K562 (cell line): ENCODE results near the gene CATSPER4. TPM values are rescaled to one million over a fixed set of nuclear protein-coding genes. Genes with fewer than 3 reads are reported as not detected.
A peak's percentile ranks its signal among the peaks of the same experiment; 100 is the strongest.

Experiments used
- BACH1 ChIP-seq: fragments of 200-800 bp; sonication (Bioruptor generic); IDR thresholded peaks from 2 replicates; pipeline ENCODE4 v1.6.1; 2016; ENCODE audit warnings: missing genetic modification characterization, missing compliant biosample characterization
- CBX1 ChIP-seq: sonication (generic); IDR thresholded peaks from 2 replicates; pipeline ENCODE4 v1.6.1; 2016; ENCODE audit warnings: antibody characterized with exemption, low read depth, mild to moderate bottlenecking
- NCOR1 ChIP-seq: fragments of 450-650 bp; IDR thresholded peaks from 2 replicates; pipeline ENCODE4 v1.6.1; 2016; ENCODE audit warnings: mild to moderate bottlenecking, moderate library complexity
- NFATC3 ChIP-seq: fragments of 450-650 bp; IDR thresholded peaks from 2 replicates; pipeline ENCODE4 v1.6.1; 2017; ENCODE audit warnings: mild to moderate bottlenecking
- PHB ChIP-seq: fragments of 250-450 bp; sonication (Bioruptor Pico); IDR thresholded peaks from 2 replicates; pipeline ENCODE4 v1.5.0; 2021
- REST ChIP-seq, 2 experiments: fragments of 450-650 bp; formaldehyde crosslinking in 1 of 2; IDR thresholded peaks; 2 replicates each; pipeline versions ENCODE4 v1.4.0 to v1.6.1; 2014 to 2020; ENCODE audit warnings: mild to moderate bottlenecking in 2 of 2, borderline replicate concordance in 1 of 2, low read depth in 1 of 2
- TRIM28 ChIP-seq: fragments of 450-650 bp; IDR thresholded peaks from 2 replicates; pipeline ENCODE4 v1.6.1; 2017
- ZBTB8A ChIP-seq: fragments of 450-650 bp; IDR thresholded peaks from 2 replicates; pipeline ENCODE4 v1.6.1; 2018; ENCODE audit warnings: mild to moderate bottlenecking, moderate library complexity; ENCODE audit not compliant: partially characterized antibody
- ZNF124 ChIP-seq: sonication (generic); formaldehyde crosslinking; IDR thresholded peaks from 2 replicates; pipeline ENCODE4 v1.8.1; 2022; ENCODE audit warnings: missing genetic modification reagents
- polyA plus RNA-seq, 8 experiments: library from polyadenylated mRNA; depleted of rRNA in 4 of 8; stranded (reverse) in 5 of 8; unstranded in 3 of 8; fragments of >200 nt; fragmentation: Nextera tagmentation in 2 of 8; fragmentation: Illumina TruSeq in 1 of 8; extraction: Ambion mirVana in 2 of 8; extraction: Trizol in 1 of 8; gene quantifications; 2 replicates each; pipeline versions ENCODE4 v1.2.1 to v1.2.3, GENCODE V29; 2011 to 2014; ENCODE audit warnings: inconsistent platforms in 1 of 8, missing spikeins in 1 of 8
- total RNA-seq, 7 experiments: library from RNA; depleted of rRNA in 6 of 7; stranded (reverse); fragments of >200 nt in 6 of 7; fragmentation: Illumina TruSeq in 2 of 7; extraction: Trizol in 2 of 7; gene quantifications; 2 replicates each; pipeline versions ENCODE4 v1.2.1 to v1.2.3, GENCODE V29; 2011 to 2021; ENCODE audit warnings: low replicate concordance in 1 of 7
- TF ChIP-seq, protein P1 (sequence below): fragments of 200-800 bp; sonication (Bioruptor generic); IDR thresholded peaks from 2 replicates; pipeline ENCODE4 v1.6.1; 2017; ENCODE audit warnings: missing genetic modification characterization, missing compliant biosample characterization
- TF ChIP-seq, protein P2 (sequence below): sonication (generic); IDR thresholded peaks from 2 replicates; pipeline ENCODE4 v1.6.1; 2016
- TF ChIP-seq, protein P3 (sequence below): fragments of 450-650 bp; IDR thresholded peaks from 2 replicates; pipeline ENCODE4 v1.6.1; 2016; ENCODE audit warnings: borderline replicate concordance

The CATSPER4 gene
- total and polyA plus RNA-seq, 9 of the 15 experiments (the other 6 are each of a cell fraction or from before 2014, with no cell fraction given): 0.04 to 0.13 TPM; not detected in 7

GRCh38 chr1:26237230-26237966 is 47.0 kb downstream of the CATSPER4 start (continued):
- TF ChIP-seq, protein P1, sequence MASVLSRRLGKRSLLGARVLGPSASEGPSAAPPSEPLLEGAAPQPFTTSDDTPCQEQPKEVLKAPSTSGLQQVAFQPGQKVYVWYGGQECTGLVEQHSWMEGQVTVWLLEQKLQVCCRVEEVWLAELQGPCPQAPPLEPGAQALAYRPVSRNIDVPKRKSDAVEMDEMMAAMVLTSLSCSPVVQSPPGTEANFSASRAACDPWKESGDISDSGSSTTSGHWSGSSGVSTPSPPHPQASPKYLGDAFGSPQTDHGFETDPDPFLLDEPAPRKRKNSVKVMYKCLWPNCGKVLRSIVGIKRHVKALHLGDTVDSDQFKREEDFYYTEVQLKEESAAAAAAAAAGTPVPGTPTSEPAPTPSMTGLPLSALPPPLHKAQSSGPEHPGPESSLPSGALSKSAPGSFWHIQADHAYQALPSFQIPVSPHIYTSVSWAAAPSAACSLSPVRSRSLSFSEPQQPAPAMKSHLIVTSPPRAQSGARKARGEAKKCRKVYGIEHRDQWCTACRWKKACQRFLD: peak; percentile 37; the same call in 1 of the 2 replicates
- TF ChIP-seq, protein P2, sequence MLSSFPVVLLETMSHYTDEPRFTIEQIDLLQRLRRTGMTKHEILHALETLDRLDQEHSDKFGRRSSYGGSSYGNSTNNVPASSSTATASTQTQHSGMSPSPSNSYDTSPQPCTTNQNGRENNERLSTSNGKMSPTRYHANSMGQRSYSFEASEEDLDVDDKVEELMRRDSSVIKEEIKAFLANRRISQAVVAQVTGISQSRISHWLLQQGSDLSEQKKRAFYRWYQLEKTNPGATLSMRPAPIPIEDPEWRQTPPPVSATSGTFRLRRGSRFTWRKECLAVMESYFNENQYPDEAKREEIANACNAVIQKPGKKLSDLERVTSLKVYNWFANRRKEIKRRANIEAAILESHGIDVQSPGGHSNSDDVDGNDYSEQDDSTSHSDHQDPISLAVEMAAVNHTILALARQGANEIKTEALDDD: 0 out of 2 replicates have a peak, but pooled peaks have one; percentile 22
- TF ChIP-seq, protein P3, sequence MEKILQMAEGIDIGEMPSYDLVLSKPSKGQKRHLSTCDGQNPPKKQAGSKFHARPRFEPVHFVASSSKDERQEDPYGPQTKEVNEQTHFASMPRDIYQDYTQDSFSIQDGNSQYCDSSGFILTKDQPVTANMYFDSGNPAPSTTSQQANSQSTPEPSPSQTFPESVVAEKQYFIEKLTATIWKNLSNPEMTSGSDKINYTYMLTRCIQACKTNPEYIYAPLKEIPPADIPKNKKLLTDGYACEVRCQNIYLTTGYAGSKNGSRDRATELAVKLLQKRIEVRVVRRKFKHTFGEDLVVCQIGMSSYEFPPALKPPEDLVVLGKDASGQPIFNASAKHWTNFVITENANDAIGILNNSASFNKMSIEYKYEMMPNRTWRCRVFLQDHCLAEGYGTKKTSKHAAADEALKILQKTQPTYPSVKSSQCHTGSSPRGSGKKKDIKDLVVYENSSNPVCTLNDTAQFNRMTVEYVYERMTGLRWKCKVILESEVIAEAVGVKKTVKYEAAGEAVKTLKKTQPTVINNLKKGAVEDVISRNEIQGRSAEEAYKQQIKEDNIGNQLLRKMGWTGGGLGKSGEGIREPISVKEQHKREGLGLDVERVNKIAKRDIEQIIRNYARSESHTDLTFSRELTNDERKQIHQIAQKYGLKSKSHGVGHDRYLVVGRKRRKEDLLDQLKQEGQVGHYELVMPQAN: peak; percentile 26; the same call in 1 of the 2 replicates
- TF ChIP-seq ZBTB8A (no peak), NCOR1 (peak; percentile 60; the same call in 1 of the 2 replicates), CBX1 (no peak), NFATC3 (peak; percentile 64; the same call in 1 of the 2 replicates), BACH1 (tag) (peak; percentile 99), ZNF124 (CRISPR knock-in tag) (no peak), PHB (CRISPR knock-in tag) (no peak), REST (IDR thresholded peaks at IDR 0.05; ENCODE audit: borderline replicate concordance) (0 out of 2 replicates have a peak, but pooled peaks have one; percentile 20), REST (CRISPR knock-in tag; IDR thresholded peaks at IDR 0.05; ENCODE audit: low read depth) (no peak), TRIM28 (0 out of 2 replicates have a peak, but pooled peaks have one; percentile 27)
